ENCODE results near the gene ITPK1.
A peak's percentile ranks its signal among the peaks of the same experiment; 100 is the strongest.

Gene ITPK1

DNA sequence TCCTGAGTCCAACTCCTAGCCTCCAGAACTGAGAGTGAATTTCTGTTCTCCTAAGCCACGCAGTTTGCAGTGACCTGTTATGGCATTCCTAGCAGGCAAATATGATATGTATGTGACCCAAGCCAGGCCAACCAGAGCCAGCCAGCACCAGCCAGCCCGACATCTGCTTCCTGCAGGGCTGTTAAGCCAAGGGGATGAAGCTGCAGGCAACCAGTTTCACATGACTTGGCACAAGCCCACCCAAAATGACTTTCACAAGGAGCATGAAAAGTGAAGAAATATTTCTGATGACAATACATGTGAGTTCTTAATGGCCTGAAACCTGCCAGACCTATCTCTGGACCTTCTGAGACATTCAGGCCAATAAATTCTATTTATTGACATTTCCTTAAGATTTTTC is 68.1 kb downstream of the ITPK1 start:
- no peak for DNase-seq (ENCODE audit: low read depth)
- TF ChIP-seq, protein P1, sequence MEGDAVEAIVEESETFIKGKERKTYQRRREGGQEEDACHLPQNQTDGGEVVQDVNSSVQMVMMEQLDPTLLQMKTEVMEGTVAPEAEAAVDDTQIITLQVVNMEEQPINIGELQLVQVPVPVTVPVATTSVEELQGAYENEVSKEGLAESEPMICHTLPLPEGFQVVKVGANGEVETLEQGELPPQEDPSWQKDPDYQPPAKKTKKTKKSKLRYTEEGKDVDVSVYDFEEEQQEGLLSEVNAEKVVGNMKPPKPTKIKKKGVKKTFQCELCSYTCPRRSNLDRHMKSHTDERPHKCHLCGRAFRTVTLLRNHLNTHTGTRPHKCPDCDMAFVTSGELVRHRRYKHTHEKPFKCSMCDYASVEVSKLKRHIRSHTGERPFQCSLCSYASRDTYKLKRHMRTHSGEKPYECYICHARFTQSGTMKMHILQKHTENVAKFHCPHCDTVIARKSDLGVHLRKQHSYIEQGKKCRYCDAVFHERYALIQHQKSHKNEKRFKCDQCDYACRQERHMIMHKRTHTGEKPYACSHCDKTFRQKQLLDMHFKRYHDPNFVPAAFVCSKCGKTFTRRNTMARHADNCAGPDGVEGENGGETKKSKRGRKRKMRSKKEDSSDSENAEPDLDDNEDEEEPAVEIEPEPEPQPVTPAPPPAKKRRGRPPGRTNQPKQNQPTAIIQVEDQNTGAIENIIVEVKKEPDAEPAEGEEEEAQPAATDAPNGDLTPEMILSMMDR (IDR thresholded peaks at IDR 0.05; ENCODE audit: insufficient read depth, low read depth, low read length, missing control alignments), result no peak
- no peak overlapping the region for H3K4me3 ChIP-seq (ENCODE audit: low read depth, low read length)

DNA sequence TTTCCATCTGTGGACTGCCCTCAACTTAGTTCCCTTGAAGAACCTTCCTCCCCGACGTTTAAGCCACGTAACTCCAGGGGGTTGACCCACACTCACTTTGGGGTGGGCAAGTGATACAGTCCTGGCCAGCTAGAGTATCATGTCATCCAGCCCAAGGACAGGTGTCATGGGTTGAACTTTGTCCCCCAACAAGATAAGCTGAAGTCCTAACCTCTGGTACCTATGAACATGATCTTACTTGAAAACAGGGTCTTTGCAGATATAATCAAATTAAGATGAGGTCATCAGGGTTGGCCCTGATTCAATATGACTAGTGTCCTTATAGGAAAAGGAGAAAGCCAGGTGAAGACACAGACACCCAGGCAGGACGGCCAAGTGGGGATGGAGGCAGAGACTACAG is 68.6 kb downstream of the ITPK1 start:
- TF ChIP-seq, protein P1 (IDR thresholded peaks at IDR 0.05; ENCODE audit: insufficient read depth, low read depth, low read length, missing control alignments), result no peak
- H3K4me3 ChIP-seq (ENCODE audit: low read depth, low read length), result no peak overlapping the region
- DNase-seq (ENCODE audit: low read depth), result no peak

DNA sequence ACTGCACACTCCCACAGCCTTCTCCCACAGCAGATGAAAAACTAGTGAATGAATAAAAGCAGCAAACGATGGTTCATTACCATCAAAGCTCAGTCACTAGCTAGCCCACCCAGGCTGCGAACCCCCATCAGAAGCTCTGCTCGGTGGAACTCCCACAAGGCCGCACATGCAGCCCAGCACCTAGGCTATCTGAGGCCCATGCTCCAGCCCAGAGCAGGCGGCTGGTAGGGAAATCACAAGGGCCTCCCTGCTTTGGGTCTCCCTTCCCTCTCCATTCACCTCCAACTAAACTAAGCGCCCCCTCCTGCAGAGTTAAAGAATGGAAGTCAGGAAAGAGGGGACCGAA is 69.0 kb downstream of the ITPK1 start:
- DNase-seq (ENCODE audit: low read depth), result no peak
- TF ChIP-seq, protein P1 (IDR thresholded peaks at IDR 0.05; ENCODE audit: insufficient read depth, low read depth, low read length, missing control alignments), result no peak
- no peak overlapping the region for H3K4me3 ChIP-seq (ENCODE audit: low read depth, low read length)

DNA sequence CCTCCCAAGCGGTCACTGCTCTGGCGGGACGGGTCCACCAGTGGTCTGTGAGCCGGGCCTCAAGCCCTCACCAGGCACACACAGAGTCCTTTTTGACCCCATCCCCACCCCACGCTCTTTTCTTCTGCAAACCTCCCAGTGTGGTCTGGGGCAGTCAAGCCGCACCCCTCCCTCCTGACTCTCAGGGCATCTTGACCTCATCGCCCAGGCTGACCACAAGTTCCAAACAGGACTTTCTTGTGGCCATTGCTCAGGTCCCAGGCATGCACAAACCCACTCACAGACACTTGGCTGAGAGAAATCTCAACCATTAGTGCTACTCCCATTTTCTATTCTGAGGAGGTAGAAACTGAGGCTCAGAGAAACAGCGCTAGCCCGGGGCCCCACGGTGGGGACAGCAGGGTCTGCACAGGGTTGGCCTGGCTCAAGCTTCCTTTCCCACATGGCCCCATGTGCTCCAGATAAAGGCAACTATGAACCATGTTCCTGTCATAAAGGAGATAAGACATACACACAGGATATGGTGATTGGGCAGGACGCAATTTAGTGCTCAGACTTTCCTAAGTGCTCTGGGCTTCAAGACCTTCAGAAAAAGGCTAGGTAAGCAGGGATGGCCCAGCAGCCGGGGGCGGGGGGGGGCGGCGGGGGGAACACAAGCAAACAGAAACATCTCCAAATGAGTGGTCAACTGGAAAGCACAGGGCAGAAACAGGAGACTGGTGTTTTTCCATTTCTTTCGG is 69.6 kb downstream of the ITPK1 start:
- H3K4me3 ChIP-seq (ENCODE audit: low read depth, low read length), result no peak overlapping the region
- TF ChIP-seq, protein P1 (IDR thresholded peaks at IDR 0.05; ENCODE audit: insufficient read depth, low read depth, low read length, missing control alignments), result no peak
- no peak for DNase-seq (ENCODE audit: low read depth)

DNA sequence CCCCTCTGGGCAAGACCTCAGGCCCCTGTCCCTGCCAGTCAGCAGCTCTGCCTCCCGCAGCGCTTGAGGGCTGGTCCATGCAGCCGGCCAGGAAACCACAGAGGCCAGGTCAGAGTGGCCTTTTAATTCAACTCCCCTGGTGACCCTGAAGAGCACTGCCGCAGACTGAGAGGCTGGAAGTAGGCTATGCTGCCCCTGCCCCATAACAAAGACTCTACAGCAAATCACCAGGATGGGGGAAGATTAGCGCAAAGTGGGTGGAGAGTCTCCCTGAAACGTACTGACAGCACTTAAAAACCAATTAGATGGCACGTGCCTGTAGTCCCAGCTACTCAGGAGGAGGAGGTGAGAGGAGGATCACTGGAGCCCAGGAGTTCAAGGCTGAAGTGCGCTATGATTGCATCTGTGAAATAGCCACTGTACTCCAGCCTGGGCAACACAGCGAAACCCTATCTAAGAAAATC is 70.5 kb downstream of the ITPK1 start:
- H3K4me3 ChIP-seq (ENCODE audit: low read depth, low read length), result no peak overlapping the region
- no peak for DNase-seq (ENCODE audit: low read depth)
- TF ChIP-seq, protein P1 (IDR thresholded peaks at IDR 0.05; ENCODE audit: insufficient read depth, low read depth, low read length, missing control alignments), result no peak

DNA sequence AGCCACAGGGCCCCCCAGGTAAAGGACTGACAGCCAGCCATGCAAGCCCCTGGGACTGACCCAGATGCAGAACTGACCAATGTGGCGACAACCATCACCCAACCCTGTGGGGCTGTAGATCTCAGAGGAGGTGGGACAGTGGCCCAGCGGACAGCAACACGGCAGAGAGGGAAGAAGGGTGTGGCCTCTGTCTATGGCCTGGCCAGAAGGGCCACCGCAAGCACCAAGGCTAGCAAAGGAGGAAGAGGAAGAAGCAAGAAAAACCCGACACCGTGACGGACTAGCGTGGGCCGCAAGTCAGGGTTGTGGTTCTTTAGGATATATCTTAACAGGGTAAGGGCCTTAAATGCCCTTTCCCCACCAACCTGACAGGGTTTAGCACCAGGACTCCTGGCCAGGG is 71.2 kb downstream of the ITPK1 start:
- no peak overlapping the region for H3K4me3 ChIP-seq (ENCODE audit: low read depth, low read length)
- peak; percentile 28 for DNase-seq (ENCODE audit: low read depth)
- TF ChIP-seq, protein P1 (IDR thresholded peaks at IDR 0.05; ENCODE audit: insufficient read depth, low read depth, low read length, missing control alignments), result no peak

DNA sequence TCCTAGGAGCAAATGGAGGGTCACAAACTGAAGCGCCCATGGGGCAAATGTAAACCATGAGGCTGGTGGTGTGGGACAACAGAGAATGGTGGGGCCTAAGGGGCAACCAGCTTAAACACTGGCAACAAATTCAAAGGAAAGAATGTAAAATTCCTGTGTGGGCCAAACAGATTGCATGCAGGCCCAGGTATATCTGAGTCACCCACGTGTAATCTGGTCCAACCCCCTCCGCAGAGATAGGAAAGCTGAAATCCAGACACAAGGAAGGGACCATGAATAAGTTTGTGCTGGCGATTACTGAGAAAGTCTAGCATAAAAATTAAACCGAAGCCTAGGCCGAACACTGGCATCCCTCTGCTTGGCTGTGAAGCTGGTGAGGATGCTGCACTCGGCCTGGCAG is 71.6 kb downstream of the ITPK1 start:
- no peak overlapping the region for H3K4me3 ChIP-seq (ENCODE audit: low read depth, low read length)
- no peak for DNase-seq (ENCODE audit: low read depth)

More for the DNA sequence above, 71.6 kb downstream of the ITPK1 start:
- TF ChIP-seq, protein P1 (IDR thresholded peaks at IDR 0.05; ENCODE audit: insufficient read depth, low read depth, low read length, missing control alignments), result no peak

Data from GM12865 (cell line).